Epithelial cell of proximal tubule (primary cell): ENCODE results near the gene SACM1L. TPM values are rescaled to one million over a fixed set of nuclear protein-coding genes. Genes with fewer than 3 reads are reported as not detected.

Source experiments
- DNase-seq: peaks from one replicate; pipeline ENCODE4 v3.0.0-alpha.2; 2011; ENCODE audit warnings: low read depth
- H3K4me3 ChIP-seq: 2 replicates; pipeline ENCODE4 v1.5.1; 2011; ENCODE audit warnings: low read depth, mild to moderate bottlenecking, low read length
- total RNA-seq: library from RNA; depleted of rRNA; stranded (reverse); fragments of >200 nt; gene quantifications from 2 replicates; pipeline ENCODE4 v1.2.3, GENCODE V29; 2015
- TF ChIP-seq, protein P1 (sequence below): conservative IDR thresholded peaks from 2 replicates; pipeline ENCODE4 v1.5.1; 2012; ENCODE audit warnings: low read depth, mild to moderate bottlenecking, low read length

SACM1L gene
- total RNA-seq, 1 donor from 2014 or later, result 15.2 TPM

DNA sequence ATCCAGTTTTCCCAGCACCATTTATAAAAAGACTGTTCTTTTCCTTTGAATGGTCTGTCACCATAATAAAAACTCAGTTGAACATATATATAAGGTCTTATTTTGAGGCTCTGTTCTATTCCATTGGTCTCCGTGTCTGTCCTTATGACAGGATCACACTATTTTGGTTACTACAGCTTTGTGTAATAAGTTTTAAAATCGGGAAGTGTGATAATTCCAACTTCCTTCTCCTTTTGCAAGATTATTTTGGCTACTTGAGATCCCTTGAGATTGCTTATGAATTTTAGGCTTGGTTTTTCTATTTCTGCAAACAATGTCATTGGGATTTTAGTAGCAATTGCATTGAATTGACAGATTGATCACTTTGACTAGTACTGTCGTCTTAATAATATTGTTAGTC is 35.7 kb downstream of the SACM1L start:
- TF ChIP-seq, protein P1, sequence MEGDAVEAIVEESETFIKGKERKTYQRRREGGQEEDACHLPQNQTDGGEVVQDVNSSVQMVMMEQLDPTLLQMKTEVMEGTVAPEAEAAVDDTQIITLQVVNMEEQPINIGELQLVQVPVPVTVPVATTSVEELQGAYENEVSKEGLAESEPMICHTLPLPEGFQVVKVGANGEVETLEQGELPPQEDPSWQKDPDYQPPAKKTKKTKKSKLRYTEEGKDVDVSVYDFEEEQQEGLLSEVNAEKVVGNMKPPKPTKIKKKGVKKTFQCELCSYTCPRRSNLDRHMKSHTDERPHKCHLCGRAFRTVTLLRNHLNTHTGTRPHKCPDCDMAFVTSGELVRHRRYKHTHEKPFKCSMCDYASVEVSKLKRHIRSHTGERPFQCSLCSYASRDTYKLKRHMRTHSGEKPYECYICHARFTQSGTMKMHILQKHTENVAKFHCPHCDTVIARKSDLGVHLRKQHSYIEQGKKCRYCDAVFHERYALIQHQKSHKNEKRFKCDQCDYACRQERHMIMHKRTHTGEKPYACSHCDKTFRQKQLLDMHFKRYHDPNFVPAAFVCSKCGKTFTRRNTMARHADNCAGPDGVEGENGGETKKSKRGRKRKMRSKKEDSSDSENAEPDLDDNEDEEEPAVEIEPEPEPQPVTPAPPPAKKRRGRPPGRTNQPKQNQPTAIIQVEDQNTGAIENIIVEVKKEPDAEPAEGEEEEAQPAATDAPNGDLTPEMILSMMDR, result no peak
- DNase-seq, result no peak
- H3K4me3 ChIP-seq, result no peak overlapping the region

- DNase-seq, result no peak
- no peak overlapping the region for H3K4me3 ChIP-seq
- TF ChIP-seq, protein P1, result no peak
Measured at GRCh38 chr3:45729614-45730013, 40.4 kb downstream of the SACM1L start.

- H3K4me3 ChIP-seq, result no peak overlapping the region
- TF ChIP-seq, protein P1, result no peak
- no peak for DNase-seq
Measured at GRCh38 chr3:45730409-45731154, 41.4 kb downstream of the SACM1L start.

DNA sequence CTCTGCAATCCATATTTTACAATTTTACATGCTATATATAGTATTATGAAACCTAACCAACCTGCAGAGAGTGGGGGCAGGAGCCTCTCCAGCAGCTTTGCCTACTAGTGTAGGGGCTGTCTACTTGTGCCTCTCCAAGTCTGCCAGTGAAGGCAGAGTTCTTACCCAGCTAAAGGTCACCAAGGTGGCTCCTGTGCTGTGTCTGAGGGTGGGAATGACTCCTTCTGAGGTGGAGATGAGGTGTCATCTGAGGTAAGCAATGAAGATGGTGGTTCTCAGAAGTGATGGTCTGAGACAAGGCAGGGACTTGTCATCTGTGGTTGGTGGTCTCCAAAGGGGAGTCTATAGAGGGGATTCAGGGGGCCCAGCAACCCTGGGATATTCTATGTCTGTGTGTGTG is 47.5 kb downstream of the SACM1L start:
- TF ChIP-seq, protein P1, result no peak
- H3K4me3 ChIP-seq, result no peak overlapping the region
- DNase-seq, result no peak

- H3K4me3 ChIP-seq, result no peak overlapping the region
- DNase-seq, result no peak
- TF ChIP-seq, protein P1, result no peak
Measured at GRCh38 chr3:45737234-45737633, 48.0 kb downstream of the SACM1L start.

DNA sequence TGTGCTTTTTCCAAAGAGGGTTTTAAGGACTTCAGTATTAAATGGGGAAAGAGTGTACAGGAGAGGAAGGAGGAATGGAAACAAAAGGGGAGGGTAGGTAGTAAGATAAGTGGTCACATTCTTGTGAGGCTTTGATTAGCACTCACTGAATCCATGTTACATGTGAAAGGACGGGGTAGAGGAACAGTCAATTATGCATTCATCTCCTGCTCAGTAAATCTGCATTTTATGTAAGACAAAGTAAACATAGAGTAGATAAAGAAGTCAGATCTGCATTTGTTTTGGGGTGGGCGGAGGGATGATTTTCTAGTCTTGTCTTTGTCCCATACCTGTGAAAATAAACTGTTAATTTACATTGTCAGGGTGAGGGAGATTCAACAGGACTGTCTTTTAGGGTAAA is 50.8 kb downstream of the SACM1L start:
- no peak for DNase-seq
- TF ChIP-seq, protein P1, result no peak
- H3K4me3 ChIP-seq, result no peak overlapping the region

DNA sequence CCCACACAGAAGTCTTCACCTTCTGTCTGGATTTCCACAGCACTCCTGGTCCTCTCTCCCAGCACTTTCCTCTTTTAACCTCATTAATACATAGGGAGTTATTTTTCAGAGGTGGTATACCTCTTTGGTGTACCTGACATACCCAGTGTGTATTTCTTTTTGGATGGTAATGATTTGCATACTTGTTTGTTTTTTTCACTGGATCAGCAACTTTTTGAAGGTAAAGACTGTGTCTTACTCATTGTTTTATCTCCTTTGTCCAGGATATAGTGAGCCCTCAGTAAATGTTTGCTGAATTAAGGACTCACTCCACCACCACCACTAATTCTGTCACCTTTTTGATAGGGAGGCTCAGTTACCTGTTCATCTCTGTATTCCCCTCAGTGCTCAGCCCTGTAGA is 52.1 kb downstream of the SACM1L start:
- TF ChIP-seq, protein P1, result no peak
- DNase-seq, result no peak
- no peak overlapping the region for H3K4me3 ChIP-seq
